Effector memory CD8-positive, alpha-beta T cell (primary cell): ENCODE measurements around the gene CABP2.
"Not testable (repeated sequence)": the region's sequence is repeated elsewhere in the genome, so short reads cannot be mapped to it uniquely, and the experiment has no call there.

ENCODE experiments used
- ATAC-seq: fragments of 150-1000 bp; cut with Tn5 transposase; replicated peaks from 2 replicates; pipeline ENCODE4 v1.10.0; 2021; ENCODE audit warnings: mild to moderate bottlenecking, moderate library complexity
- DNase-seq, 3 experiments: peaks; one replicate each; pipeline ENCODE4 v3.0.0; 2021
- H3K27ac Mint-ChIP-seq, 2 donors: one replicate each; pipeline ENCODE4 v1.8.0; 2022; ENCODE audit warnings: mild to moderate bottlenecking in 2 of 2, mixed read lengths in 2 of 2, moderate library complexity in 2 of 2
- H3K27me3 Mint-ChIP-seq, 2 donors: one replicate each; pipeline ENCODE4 v1.8.0; 2022; ENCODE audit warnings: mixed read lengths in 2 of 2
- H3K36me3 Mint-ChIP-seq: one replicate; pipeline ENCODE4 v1.8.0; 2022; ENCODE audit warnings: mild to moderate bottlenecking, moderate library complexity, mixed read lengths; ENCODE audit not compliant: insufficient read depth
- H3K4me1 Mint-ChIP-seq, 2 donors: one replicate each; pipeline ENCODE4 v1.8.0; 2022; ENCODE audit warnings: low read depth in 2 of 2, mixed read lengths in 2 of 2
- H3K4me3 Mint-ChIP-seq, 2 donors: one replicate each; pipeline ENCODE4 v1.8.0; 2022; ENCODE audit warnings: mild to moderate bottlenecking in 2 of 2, mixed read lengths in 2 of 2, moderate library complexity in 2 of 2
- H3K9me3 Mint-ChIP-seq, 2 donors: one replicate each; pipeline ENCODE4 v1.8.0; 2022; ENCODE audit warnings: mixed read lengths in 2 of 2

CABP2 gene

DNA sequence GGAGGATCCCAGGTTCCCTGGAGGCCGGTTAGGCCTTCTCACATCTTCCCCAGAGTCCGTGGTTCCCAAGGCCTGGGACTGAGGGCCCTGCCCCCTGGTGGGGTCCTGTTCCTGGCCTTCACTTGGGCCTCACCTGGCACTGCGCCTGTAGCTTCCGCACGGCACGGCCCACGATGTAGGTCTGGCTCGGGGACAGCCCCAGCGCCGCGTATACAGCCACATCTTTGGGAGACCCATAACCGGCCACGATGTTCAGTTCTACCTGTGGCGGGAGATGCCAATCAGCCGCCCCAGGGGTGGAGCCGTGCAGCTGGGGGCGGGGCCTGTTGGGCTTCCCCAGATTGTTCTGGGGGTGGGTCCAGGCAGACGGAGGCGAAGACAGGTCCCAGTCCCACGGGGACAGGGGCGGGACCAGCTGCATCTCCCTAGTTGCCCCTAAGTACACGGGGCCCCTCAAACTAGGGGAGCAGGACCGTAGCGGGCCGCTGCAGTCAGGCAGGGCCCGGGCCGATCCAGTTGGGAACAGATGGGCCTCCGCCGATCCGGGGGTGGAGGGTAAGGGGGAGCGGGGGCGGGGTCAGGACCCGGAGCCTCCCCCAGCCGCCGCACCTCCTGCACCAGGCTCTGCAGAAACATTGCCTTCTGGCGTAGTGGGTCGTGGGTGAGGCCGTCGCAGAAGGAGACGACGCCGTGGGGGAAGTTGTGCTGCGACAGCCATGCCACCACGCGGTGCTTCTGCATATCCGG is 30.3 kb downstream of the CABP2 start:
- H3K27ac Mint-ChIP-seq, result peak overlapping the region in 1 of 2 donors; percentile 68
- H3K36me3 Mint-ChIP-seq, result peaks cover 53% of the 10 kb centered on the region
- no peak overlapping the region for H3K4me3 Mint-ChIP-seq
- DNase-seq (no peak), ATAC-seq (no peak)
- H3K4me1 Mint-ChIP-seq, result peaks cover 12 to 23% of the 10 kb centered on the region in 2 donors
- H3K9me3 Mint-ChIP-seq, result no peaks in the 10 kb centered on the region
- H3K27me3 Mint-ChIP-seq, result no peaks in the 10 kb centered on the region

- Mint-ChIP-seq H3K4me1 (peaks cover 19 to 30% of the 10 kb centered on the region in 2 donors), H3K27me3 (no peaks in the 10 kb centered on the region), H3K4me3 (no peak overlapping the region), H3K36me3 (peaks cover 61% of the 10 kb centered on the region), H3K27ac (peak overlapping the region in 1 of 2 donors; percentile 68), H3K9me3 (no peaks in the 10 kb centered on the region)
- DNase-seq (no peak), ATAC-seq (no peak)
These were observed 31.0 kb downstream of the CABP2 start for GRCh38 chr11:67492069-67492727.

GRCh38 chr11:67491276-67492068 is 31.8 kb downstream of the CABP2 start:
- DNase-seq, result no peak
- Mint-ChIP-seq H3K27me3 (no peaks in the 10 kb centered on the region), H3K9me3 (no peaks in the 10 kb centered on the region), H3K4me3 (no peak overlapping the region), H3K36me3 (peaks cover 59% of the 10 kb centered on the region), H3K27ac (peak overlapping the region in 1 of 2 donors; percentile 41), H3K4me1 (peaks cover 26 to 29% of the 10 kb centered on the region in 2 donors)
- no peak for ATAC-seq

DNA sequence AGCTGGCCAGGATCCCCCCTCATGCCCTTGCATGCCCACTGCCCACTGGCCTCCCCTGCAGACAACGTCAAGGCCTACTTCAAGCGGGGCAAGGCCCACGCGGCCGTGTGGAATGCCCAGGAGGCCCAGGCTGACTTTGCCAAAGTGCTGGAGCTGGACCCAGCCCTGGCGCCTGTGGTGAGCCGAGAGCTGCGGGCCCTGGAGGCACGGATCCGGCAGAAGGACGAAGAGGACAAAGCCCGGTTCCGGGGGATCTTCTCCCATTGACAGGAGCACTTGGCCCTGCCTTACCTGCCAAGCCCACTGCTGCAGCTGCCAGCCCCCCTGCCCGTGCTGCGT is 32.5 kb downstream of the CABP2 start:
- no peak for ATAC-seq
- no peak for DNase-seq
- Mint-ChIP-seq H3K27me3 (no peaks in the 10 kb centered on the region), H3K9me3 (no peaks in the 10 kb centered on the region), H3K4me1 (peaks cover 34 to 37% of the 10 kb centered on the region in 2 donors), H3K27ac (peak overlapping the region in 1 of 2 donors; percentile 88), H3K4me3 (no peak overlapping the region), H3K36me3 (peaks cover 65% of the 10 kb centered on the region)

DNA sequence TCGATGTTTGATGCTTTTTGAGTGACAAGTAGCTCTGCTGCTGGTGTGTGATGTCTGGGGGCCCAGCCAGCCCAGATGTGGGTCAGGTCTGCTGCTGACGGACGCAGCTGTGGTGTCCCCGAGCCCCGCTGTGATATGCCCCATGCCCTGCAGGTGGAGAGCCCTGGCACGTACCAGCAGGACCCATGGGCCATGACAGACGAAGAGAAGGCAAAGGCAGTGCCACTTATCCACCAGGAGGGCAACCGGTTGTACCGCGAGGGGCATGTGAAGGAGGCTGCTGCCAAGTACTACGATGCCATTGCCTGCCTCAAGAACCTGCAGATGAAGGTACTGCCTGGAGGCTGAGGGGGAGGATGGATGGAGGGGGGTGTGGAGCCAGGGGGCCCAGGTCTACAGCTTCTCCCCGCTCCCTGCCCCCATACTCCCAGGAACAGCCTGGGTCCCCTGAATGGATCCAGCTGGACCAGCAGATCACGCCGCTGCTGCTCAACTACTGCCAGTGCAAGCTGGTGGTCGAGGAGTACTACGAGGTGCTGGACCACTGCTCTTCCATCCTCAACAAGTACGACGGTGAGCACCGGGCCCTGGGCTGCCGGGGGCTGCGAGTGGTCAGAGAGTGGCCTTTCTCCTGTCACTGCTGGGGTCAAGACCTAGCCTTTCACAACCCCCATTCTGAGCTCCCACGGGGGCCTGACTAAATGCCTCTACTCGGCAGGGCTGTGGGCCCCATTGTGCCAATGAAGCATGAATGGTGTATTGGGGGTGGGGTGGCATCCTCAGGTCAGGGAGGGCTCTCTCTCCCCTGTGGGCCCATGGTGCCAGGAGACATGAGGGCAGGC is 33.1 kb downstream of the CABP2 start:
- ATAC-seq (no peak), DNase-seq (no peak)
- Mint-ChIP-seq H3K36me3 (peaks cover 66% of the 10 kb centered on the region), H3K9me3 (no peaks in the 10 kb centered on the region), H3K4me1 (peaks cover 36 to 40% of the 10 kb centered on the region in 2 donors), H3K4me3 (no peak overlapping the region), H3K27ac (peak overlapping the region; percentile 57 to 88), H3K27me3 (no peaks in the 10 kb centered on the region)

DNA sequence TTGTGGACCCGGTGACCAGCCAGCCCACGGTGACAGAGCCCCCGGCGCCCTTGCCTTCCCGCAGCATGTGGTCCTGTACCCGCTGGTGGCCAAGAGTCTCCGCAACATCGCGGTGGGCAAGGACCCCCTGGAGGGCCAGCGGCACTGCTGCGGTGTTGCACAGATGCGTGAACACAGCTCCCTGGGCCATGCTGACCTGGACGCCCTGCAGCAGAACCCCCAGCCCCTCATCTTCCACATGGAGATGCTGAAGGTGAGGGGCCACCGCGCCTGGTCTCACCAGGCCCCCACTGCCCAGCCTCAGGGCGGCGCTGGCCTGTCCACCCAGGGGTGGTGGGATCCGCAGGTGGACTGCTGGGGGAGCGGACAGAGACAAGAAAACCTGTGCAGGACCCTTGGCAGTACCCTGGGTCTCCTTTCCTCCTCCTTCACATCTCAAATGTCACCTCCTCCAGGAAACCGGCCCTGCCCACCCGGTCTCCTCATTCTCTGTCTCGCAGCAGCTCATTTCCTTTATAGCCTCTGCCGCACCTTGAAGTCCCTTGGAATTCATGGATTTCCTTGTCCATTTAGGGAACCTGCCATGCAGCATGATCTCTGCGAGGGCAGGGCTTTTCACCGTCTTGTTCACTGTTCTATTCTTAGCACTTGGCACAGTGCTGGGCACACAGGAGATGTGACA is 33.9 kb downstream of the CABP2 start:
- peaks cover 73% of the 10 kb centered on the region for H3K36me3 Mint-ChIP-seq
- H3K4me1 Mint-ChIP-seq, result peaks cover 43 to 48% of the 10 kb centered on the region in 2 donors
- peak overlapping the region; percentile 94 to 97 for H3K27ac Mint-ChIP-seq
- H3K27me3 Mint-ChIP-seq, result no peaks in the 10 kb centered on the region
- DNase-seq (no peak), ATAC-seq (no peak)
- H3K9me3 Mint-ChIP-seq, result no peaks in the 10 kb centered on the region
- no peak overlapping the region for H3K4me3 Mint-ChIP-seq

- H3K4me3 Mint-ChIP-seq, result peak overlapping the region; percentile 91 to 94
- H3K27ac Mint-ChIP-seq, result peak overlapping the region; percentile 94 to 97
- no peaks in the 10 kb centered on the region for H3K27me3 Mint-ChIP-seq
- ATAC-seq (no peak), DNase-seq (no peak)
- peaks cover 76% of the 10 kb centered on the region for H3K36me3 Mint-ChIP-seq
- no peaks in the 10 kb centered on the region for H3K9me3 Mint-ChIP-seq
- peaks cover 62 to 69% of the 10 kb centered on the region in 2 donors for H3K4me1 Mint-ChIP-seq
These were observed 36.6 kb downstream of the CABP2 start for GRCh38 chr11:67486481-67487195.

GRCh38 chr11:67485873-67486361 is 37.3 kb downstream of the CABP2 start:
- not testable (repeated sequence) for H3K9me3 Mint-ChIP-seq, ATAC-seq, H3K27me3 Mint-ChIP-seq
- Mint-ChIP-seq H3K4me3 (peak overlapping the region; percentile 91 to 94), H3K27ac (peak overlapping the region; percentile 94 to 97), H3K36me3 (peaks cover 69% of the 10 kb centered on the region), H3K4me1 (peaks cover 62 to 67% of the 10 kb centered on the region in 2 donors)
- peak; percentile 33 to 42 (median 38) for DNase-seq

DNA sequence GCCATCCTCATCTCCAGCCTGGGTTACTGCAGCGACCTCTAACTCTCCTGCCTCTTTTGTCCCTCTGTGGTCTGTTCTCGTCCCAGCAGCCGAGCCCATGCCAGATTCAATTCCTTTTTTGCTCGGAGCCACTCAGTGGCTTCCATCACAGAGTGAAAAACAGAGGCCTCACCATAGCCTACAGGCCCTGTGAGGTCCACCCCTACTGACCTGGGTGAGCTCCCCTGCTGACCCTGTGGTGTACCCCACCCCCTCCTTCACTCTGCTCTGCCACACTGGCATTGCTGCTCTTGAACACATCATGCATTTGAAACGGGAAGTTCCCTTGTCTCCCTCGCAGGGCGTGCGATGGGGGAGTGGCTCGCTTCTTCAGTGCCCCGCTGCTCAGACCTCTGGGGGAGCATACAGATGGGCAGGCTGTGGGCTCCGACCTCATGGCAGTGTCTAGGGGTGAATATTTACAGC is 38.4 kb downstream of the CABP2 start:
- H3K4me3 Mint-ChIP-seq, result peak overlapping the region; percentile 91 to 94
- ATAC-seq (peak; percentile 17), DNase-seq (peak; percentile 37 to 50 (median 38))
- H3K36me3 Mint-ChIP-seq, result peaks cover 58% of the 10 kb centered on the region
- no peaks in the 10 kb centered on the region for H3K27me3 Mint-ChIP-seq
- H3K4me1 Mint-ChIP-seq, result peaks cover 61 to 65% of the 10 kb centered on the region in 2 donors
- H3K27ac Mint-ChIP-seq, result peak overlapping the region; percentile 96 to 97
- H3K9me3 Mint-ChIP-seq, result no peaks in the 10 kb centered on the region

- Mint-ChIP-seq H3K4me3 (peak overlapping the region; percentile 91 to 94), H3K36me3 (peaks cover 54% of the 10 kb centered on the region), H3K9me3 (no peaks in the 10 kb centered on the region), H3K27me3 (no peaks in the 10 kb centered on the region), H3K4me1 (peaks cover 57 to 60% of the 10 kb centered on the region in 2 donors), H3K27ac (peak overlapping the region; percentile 96 to 97)
- peak; percentile 50 for ATAC-seq
- DNase-seq, result peak in 1 of 3 experiments; percentile 53
These were observed 39.2 kb downstream of the CABP2 start for GRCh38 chr11:67483831-67484665.
